Measurements from ENCODE around the gene PLB1.

PLB1 gene

GRCh38 chr2:28451793-28452533 is 43.9 kb upstream of the PLB1 start:
- H3K9me3 ChIP-seq (ENCODE audit: control insufficient read depth in 5 of 5, low read length in 5 of 5): no peaks in the 10 kb centered on the region
- no peak overlapping the region for H3K4me3 ChIP-seq (ENCODE audit: low read depth in 1 of 5, low read length in 5 of 5)
- peaks cover 5 to 21% (median 15%) of the 10 kb centered on the region in 5 donors for H3K4me1 ChIP-seq (ENCODE audit: control insufficient read depth in 5 of 5, insufficient read depth in 5 of 5, low read length in 5 of 5)
- H3K27me3 ChIP-seq (ENCODE audit: control insufficient read depth in 5 of 5, insufficient read depth in 4 of 5, low read length in 5 of 5): peaks cover 0 to 3% (median 0%) of the 10 kb centered on the region in 5 donors
- H3K36me3 ChIP-seq (ENCODE audit: control insufficient read depth in 5 of 5, insufficient read depth in 5 of 5, low read length in 5 of 5): no peaks in the 10 kb centered on the region
- no peak overlapping the region for H3K9ac ChIP-seq (ENCODE audit: low read length in 5 of 5)
- H3K27ac ChIP-seq (ENCODE audit: low read depth, low read length): no peak overlapping the region

GRCh38 chr2:28452534-28453081 is 43.3 kb upstream of the PLB1 start:
- peaks cover 4 to 21% (median 15%) of the 10 kb centered on the region in 5 donors for H3K4me1 ChIP-seq (ENCODE audit: control insufficient read depth in 5 of 5, insufficient read depth in 5 of 5, low read length in 5 of 5)
- H3K9ac ChIP-seq (ENCODE audit: low read length in 5 of 5): no peak overlapping the region
- H3K9me3 ChIP-seq (ENCODE audit: control insufficient read depth in 5 of 5, low read length in 5 of 5): no peaks in the 10 kb centered on the region
- peaks cover 0 to 3% (median 0%) of the 10 kb centered on the region in 5 donors for H3K27me3 ChIP-seq (ENCODE audit: control insufficient read depth in 5 of 5, insufficient read depth in 4 of 5, low read length in 5 of 5)
- no peak overlapping the region for H3K27ac ChIP-seq (ENCODE audit: low read depth, low read length)
- H3K4me3 ChIP-seq (ENCODE audit: low read depth in 1 of 5, low read length in 5 of 5): no peak overlapping the region
- H3K36me3 ChIP-seq (ENCODE audit: control insufficient read depth in 5 of 5, insufficient read depth in 5 of 5, low read length in 5 of 5): no peaks in the 10 kb centered on the region

GRCh38 chr2:28453396-28453795 is 42.5 kb upstream of the PLB1 start:
- no peak overlapping the region for H3K4me3 ChIP-seq (ENCODE audit: low read depth in 1 of 5, low read length in 5 of 5)
- H3K27me3 ChIP-seq (ENCODE audit: control insufficient read depth in 5 of 5, insufficient read depth in 4 of 5, low read length in 5 of 5): peaks cover 0 to 3% (median 0%) of the 10 kb centered on the region in 5 donors
- no peak overlapping the region for H3K9ac ChIP-seq (ENCODE audit: low read length in 5 of 5)
- no peak overlapping the region for H3K27ac ChIP-seq (ENCODE audit: low read depth, low read length)
- H3K4me1 ChIP-seq (ENCODE audit: control insufficient read depth in 5 of 5, insufficient read depth in 5 of 5, low read length in 5 of 5): peaks cover 3 to 16% (median 9%) of the 10 kb centered on the region in 5 donors
- H3K9me3 ChIP-seq (ENCODE audit: control insufficient read depth in 5 of 5, low read length in 5 of 5): no peaks in the 10 kb centered on the region
- H3K36me3 ChIP-seq (ENCODE audit: control insufficient read depth in 5 of 5, insufficient read depth in 5 of 5, low read length in 5 of 5): no peaks in the 10 kb centered on the region

GRCh38 chr2:28454016-28454930 is 41.6 kb upstream of the PLB1 start:
- peaks cover 0 to 3% (median 0%) of the 10 kb centered on the region in 5 donors for H3K27me3 ChIP-seq (ENCODE audit: control insufficient read depth in 5 of 5, insufficient read depth in 4 of 5, low read length in 5 of 5)

GRCh38 chr2:28457237-28457636 is 38.6 kb upstream of the PLB1 start:
- H3K4me1 ChIP-seq (ENCODE audit: control insufficient read depth in 5 of 5, insufficient read depth in 5 of 5, low read length in 5 of 5): no peaks in the 10 kb centered on the region

More at GRCh38 chr2:28454016-28454930, 41.6 kb upstream of the PLB1 start:
- Histone ChIP-seq H3K27ac (ENCODE audit: low read depth, low read length) (no peak overlapping the region), H3K9me3 (ENCODE audit: control insufficient read depth in 5 of 5, low read length in 5 of 5) (no peaks in the 10 kb centered on the region), H3K9ac (ENCODE audit: low read length in 5 of 5) (no peak overlapping the region), H3K4me1 (ENCODE audit: control insufficient read depth in 5 of 5, insufficient read depth in 5 of 5, low read length in 5 of 5) (peaks cover 0 to 7% (median under 1%) of the 10 kb centered on the region in 5 donors), H3K36me3 (ENCODE audit: control insufficient read depth in 5 of 5, insufficient read depth in 5 of 5, low read length in 5 of 5) (no peaks in the 10 kb centered on the region), H3K4me3 (ENCODE audit: low read depth in 1 of 5, low read length in 5 of 5) (no peak overlapping the region)

GRCh38 chr2:28461056-28461455 is 34.8 kb upstream of the PLB1 start:
- no peak overlapping the region for H3K27ac ChIP-seq (ENCODE audit: low read depth, low read length)
- peaks cover 0 to 4% (median 0%) of the 10 kb centered on the region in 5 donors for H3K4me1 ChIP-seq (ENCODE audit: control insufficient read depth in 5 of 5, insufficient read depth in 5 of 5, low read length in 5 of 5)
- H3K36me3 ChIP-seq (ENCODE audit: control insufficient read depth in 5 of 5, insufficient read depth in 5 of 5, low read length in 5 of 5): no peaks in the 10 kb centered on the region
- H3K27me3 ChIP-seq (ENCODE audit: control insufficient read depth in 5 of 5, insufficient read depth in 4 of 5, low read length in 5 of 5): no peaks in the 10 kb centered on the region
- no peak overlapping the region for H3K9ac ChIP-seq (ENCODE audit: low read length in 5 of 5)
- H3K4me3 ChIP-seq (ENCODE audit: low read depth in 1 of 5, low read length in 5 of 5): no peak overlapping the region
- H3K9me3 ChIP-seq (ENCODE audit: control insufficient read depth in 5 of 5, low read length in 5 of 5): peaks cover 0 to 10% (median 2%) of the 10 kb centered on the region in 5 donors

More at GRCh38 chr2:28457237-28457636, 38.6 kb upstream of the PLB1 start:
- H3K27ac ChIP-seq (ENCODE audit: low read depth, low read length): no peak overlapping the region
- no peaks in the 10 kb centered on the region for H3K36me3 ChIP-seq (ENCODE audit: control insufficient read depth in 5 of 5, insufficient read depth in 5 of 5, low read length in 5 of 5)
- no peaks in the 10 kb centered on the region for H3K27me3 ChIP-seq (ENCODE audit: control insufficient read depth in 5 of 5, insufficient read depth in 4 of 5, low read length in 5 of 5)
- peaks cover 0 to 6% (median 0%) of the 10 kb centered on the region in 5 donors for H3K9me3 ChIP-seq (ENCODE audit: control insufficient read depth in 5 of 5, low read length in 5 of 5)
- no peak overlapping the region for H3K9ac ChIP-seq (ENCODE audit: low read length in 5 of 5)
- no peak overlapping the region for H3K4me3 ChIP-seq (ENCODE audit: low read depth in 1 of 5, low read length in 5 of 5)

GRCh38 chr2:28462122-28462521 is 33.7 kb upstream of the PLB1 start:
- Histone ChIP-seq H3K9me3 (ENCODE audit: control insufficient read depth in 5 of 5, low read length in 5 of 5) (peaks cover 0 to 10% (median 2%) of the 10 kb centered on the region in 5 donors), H3K27me3 (ENCODE audit: control insufficient read depth in 5 of 5, insufficient read depth in 4 of 5, low read length in 5 of 5) (no peaks in the 10 kb centered on the region), H3K9ac (ENCODE audit: low read length in 5 of 5) (no peak overlapping the region), H3K4me3 (ENCODE audit: low read depth in 1 of 5, low read length in 5 of 5) (no peak overlapping the region), H3K27ac (ENCODE audit: low read depth, low read length) (no peak overlapping the region), H3K36me3 (ENCODE audit: control insufficient read depth in 5 of 5, insufficient read depth in 5 of 5, low read length in 5 of 5) (no peaks in the 10 kb centered on the region), H3K4me1 (ENCODE audit: control insufficient read depth in 5 of 5, insufficient read depth in 5 of 5, low read length in 5 of 5) (peaks cover 0 to 4% (median 0%) of the 10 kb centered on the region in 5 donors)

GRCh38 chr2:28463211-28463816 is 32.5 kb upstream of the PLB1 start:
- peaks cover 0 to 10% (median 2%) of the 10 kb centered on the region in 5 donors for H3K9me3 ChIP-seq (ENCODE audit: control insufficient read depth in 5 of 5, low read length in 5 of 5)
- H3K36me3 ChIP-seq (ENCODE audit: control insufficient read depth in 5 of 5, insufficient read depth in 5 of 5, low read length in 5 of 5): no peaks in the 10 kb centered on the region
- peaks cover 0 to 4% (median 0%) of the 10 kb centered on the region in 5 donors for H3K4me1 ChIP-seq (ENCODE audit: control insufficient read depth in 5 of 5, insufficient read depth in 5 of 5, low read length in 5 of 5)
- H3K9ac ChIP-seq (ENCODE audit: low read length in 5 of 5): no peak overlapping the region
- H3K27me3 ChIP-seq (ENCODE audit: control insufficient read depth in 5 of 5, insufficient read depth in 4 of 5, low read length in 5 of 5): no peaks in the 10 kb centered on the region
- no peak overlapping the region for H3K27ac ChIP-seq (ENCODE audit: low read depth, low read length)
- no peak overlapping the region for H3K4me3 ChIP-seq (ENCODE audit: low read depth in 1 of 5, low read length in 5 of 5)

GRCh38 chr2:28463893-28464292 is 32.0 kb upstream of the PLB1 start:
- Histone ChIP-seq H3K4me3 (ENCODE audit: low read depth in 1 of 5, low read length in 5 of 5) (no peak overlapping the region), H3K9me3 (ENCODE audit: control insufficient read depth in 5 of 5, low read length in 5 of 5) (peaks cover 0 to 10% (median 2%) of the 10 kb centered on the region in 5 donors), H3K27me3 (ENCODE audit: control insufficient read depth in 5 of 5, insufficient read depth in 4 of 5, low read length in 5 of 5) (no peaks in the 10 kb centered on the region), H3K9ac (ENCODE audit: low read length in 5 of 5) (no peak overlapping the region), H3K27ac (ENCODE audit: low read depth, low read length) (no peak overlapping the region), H3K4me1 (ENCODE audit: control insufficient read depth in 5 of 5, insufficient read depth in 5 of 5, low read length in 5 of 5) (peaks cover 0 to 4% (median 0%) of the 10 kb centered on the region in 5 donors), H3K36me3 (ENCODE audit: control insufficient read depth in 5 of 5, insufficient read depth in 5 of 5, low read length in 5 of 5) (no peaks in the 10 kb centered on the region)

All from subcutaneous abdominal adipose tissue (tissue), 5 donors.